Vagina (tissue), 2 donors: ENCODE data around the gene CPZ.

Experiments used
- CTCF ChIP-seq, 3 experiments: fragments of 450-650 bp in 2 of 3; fragments of 200-600 bp in 1 of 3; sonication (generic) in 1 of 3; IDR thresholded peaks; one replicate each; pipeline ENCODE4 v1.5.1; 2017 to 2019; ENCODE audit warnings: antibody characterized with exemption in 3 of 3, mild to moderate bottlenecking in 2 of 3, moderate library complexity in 2 of 3
- POLR2A ChIP-seq, 2 donors: fragments of 450-650 bp; IDR thresholded peaks; one replicate each; pipeline ENCODE4 v1.6.1; 2017; ENCODE audit warnings: antibody characterized with exemption in 2 of 2, mild to moderate bottlenecking in 2 of 2, moderate library complexity in 2 of 2

- TF ChIP-seq POLR2A (IDR thresholded peaks at IDR 0.05): no peak
- TF ChIP-seq CTCF (IDR thresholded peaks at IDR 0.05): no peak
Observed at GRCh38 chr4:8615366-8615765, 22.8 kb downstream of the CPZ start.
